Type B pancreatic cell (in vitro differentiated cells): ENCODE data around the gene DNAL4. TPM values are rescaled to one million over a fixed set of nuclear protein-coding genes. Genes with fewer than 3 reads are reported as not detected.

Source experiments
- DNase-seq: peaks from one replicate; pipeline ENCODE4 v3.0.0; 2021; ENCODE audit warnings: mixed read lengths; ENCODE audit not compliant: unreplicated experiment; ENCODE audit errors: extremely low spot score
- H3K27ac Mint-ChIP-seq: 2 replicates; pipeline ENCODE4 v1.8.0; 2021; ENCODE audit warnings: mild to moderate bottlenecking, mixed read lengths
- H3K27me3 Mint-ChIP-seq: 2 replicates; pipeline ENCODE4 v1.8.0; 2021; ENCODE audit warnings: mixed read lengths
- H3K36me3 Mint-ChIP-seq: 2 replicates; pipeline ENCODE4 v1.8.0; 2021; ENCODE audit warnings: mixed read lengths
- H3K4me1 Mint-ChIP-seq: one replicate; pipeline ENCODE4 v1.8.0; 2021; ENCODE audit warnings: mixed read lengths; ENCODE audit not compliant: unreplicated experiment
- H3K4me3 Mint-ChIP-seq: 2 replicates; pipeline ENCODE4 v1.8.0; 2021; ENCODE audit warnings: mild to moderate bottlenecking, mixed read lengths
- H3K9me3 Mint-ChIP-seq: 2 replicates; pipeline ENCODE4 v1.8.0; 2021; ENCODE audit warnings: mixed read lengths
- CTCF ChIP-seq: fragments of 200-600 bp; sonication (generic); conservative IDR thresholded peaks from 2 replicates; pipeline ENCODE4 v1.5.0; 2021; ENCODE audit warnings: antibody characterized with exemption, mild to moderate bottlenecking
- total RNA-seq: library from RNA; stranded (reverse); gene quantifications from 2 replicates; pipeline ENCODE4 v1.2.1, GENCODE V29; 2021; ENCODE audit warnings: low replicate concordance

Gene DNAL4
- total RNA-seq, 1 donor from 2014 or later = 23.9 TPM

GRCh38 chr22:38773363-38773946, 20.5 kb downstream of the DNAL4 start:
- H3K4me1 Mint-ChIP-seq = peaks cover 8% of the 10 kb centered on the region
- no peaks in the 10 kb centered on the region for H3K9me3 Mint-ChIP-seq
- TF ChIP-seq CTCF = no peak
- no peak for DNase-seq
- H3K4me3 Mint-ChIP-seq = no peak overlapping the region
- H3K27me3 Mint-ChIP-seq = no peaks in the 10 kb centered on the region
- H3K27ac Mint-ChIP-seq = no peak overlapping the region
- H3K36me3 Mint-ChIP-seq = no peaks in the 10 kb centered on the region

- Mint-ChIP-seq H3K9me3 (no peaks in the 10 kb centered on the region), H3K36me3 (no peaks in the 10 kb centered on the region), H3K27ac (no peak overlapping the region), H3K27me3 (no peaks in the 10 kb centered on the region), H3K4me3 (no peak overlapping the region), H3K4me1 (peaks cover 8% of the 10 kb centered on the region)
- DNase-seq = no peak
- no peak for TF ChIP-seq CTCF
These were observed 21.4 kb downstream of the DNAL4 start for GRCh38 chr22:38772623-38772873.

GRCh38 chr22:38770257-38770949, 23.5 kb downstream of the DNAL4 start:
- no peak for TF ChIP-seq CTCF
- no peak for DNase-seq
- Mint-ChIP-seq H3K27me3 (no peaks in the 10 kb centered on the region), H3K4me1 (peaks cover 6% of the 10 kb centered on the region), H3K4me3 (no peak overlapping the region), H3K9me3 (no peaks in the 10 kb centered on the region), H3K27ac (no peak overlapping the region), H3K36me3 (no peaks in the 10 kb centered on the region)

- Mint-ChIP-seq H3K27ac (no peak overlapping the region), H3K4me1 (peaks cover 4% of the 10 kb centered on the region), H3K4me3 (no peak overlapping the region), H3K9me3 (no peaks in the 10 kb centered on the region), H3K27me3 (no peaks in the 10 kb centered on the region), H3K36me3 (no peaks in the 10 kb centered on the region)
- no peak for TF ChIP-seq CTCF
- no peak for DNase-seq
These were observed 25.9 kb downstream of the DNAL4 start for GRCh38 chr22:38768036-38768435.

GRCh38 chr22:38767313-38767712, 26.6 kb downstream of the DNAL4 start:
- Mint-ChIP-seq H3K27me3 (no peaks in the 10 kb centered on the region), H3K4me1 (peaks cover 11% of the 10 kb centered on the region), H3K36me3 (no peaks in the 10 kb centered on the region), H3K4me3 (no peak overlapping the region), H3K27ac (no peak overlapping the region), H3K9me3 (no peaks in the 10 kb centered on the region)
- TF ChIP-seq CTCF = no peak
- no peak for DNase-seq
